Memory B cell (primary cell): Measurements from ENCODE around the gene OASL.
"Not testable (repeated sequence)": the region's sequence is repeated elsewhere in the genome, so short reads cannot be mapped to it uniquely, and the experiment has no call there.

Experiments used
- ATAC-seq: fragments of 150-1000 bp; cut with Tn5 transposase; 2 replicates; pipeline ENCODE4 v1.10.0; 2021; ENCODE audit warnings: low read depth, mild to moderate bottlenecking, moderate library complexity
- DNase-seq, 2 donors: peaks; one replicate each; pipeline ENCODE4 v3.0.0; 2022; ENCODE audit warnings: low spot score in 2 of 2
- H3K27ac Mint-ChIP-seq: one replicate; pipeline ENCODE4 v1.8.0; 2022; ENCODE audit warnings: mild to moderate bottlenecking, moderate library complexity, mixed read lengths
- H3K27me3 Mint-ChIP-seq: one replicate; pipeline ENCODE4 v1.8.0; 2022; ENCODE audit warnings: mixed read lengths
- H3K36me3 Mint-ChIP-seq: one replicate; pipeline ENCODE4 v1.8.0; 2022; ENCODE audit warnings: mild to moderate bottlenecking, mixed read lengths
- H3K4me1 Mint-ChIP-seq: one replicate; pipeline ENCODE4 v1.8.0; 2022; ENCODE audit warnings: mixed read lengths
- H3K4me3 Mint-ChIP-seq: one replicate; pipeline ENCODE4 v1.8.0; 2022; ENCODE audit warnings: mild to moderate bottlenecking, moderate library complexity, mixed read lengths
- H3K9me3 Mint-ChIP-seq: one replicate; pipeline ENCODE4 v1.8.0; 2022; ENCODE audit warnings: mixed read lengths

OASL gene, protein sequence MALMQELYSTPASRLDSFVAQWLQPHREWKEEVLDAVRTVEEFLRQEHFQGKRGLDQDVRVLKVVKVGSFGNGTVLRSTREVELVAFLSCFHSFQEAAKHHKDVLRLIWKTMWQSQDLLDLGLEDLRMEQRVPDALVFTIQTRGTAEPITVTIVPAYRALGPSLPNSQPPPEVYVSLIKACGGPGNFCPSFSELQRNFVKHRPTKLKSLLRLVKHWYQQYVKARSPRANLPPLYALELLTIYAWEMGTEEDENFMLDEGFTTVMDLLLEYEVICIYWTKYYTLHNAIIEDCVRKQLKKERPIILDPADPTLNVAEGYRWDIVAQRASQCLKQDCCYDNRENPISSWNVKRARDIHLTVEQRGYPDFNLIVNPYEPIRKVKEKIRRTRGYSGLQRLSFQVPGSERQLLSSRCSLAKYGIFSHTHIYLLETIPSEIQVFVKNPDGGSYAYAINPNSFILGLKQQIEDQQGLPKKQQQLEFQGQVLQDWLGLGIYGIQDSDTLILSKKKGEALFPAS

GRCh38 chr12:121038861-121039668, at the start of gene OASL:
Gene OASL, minus strand, starts transcription at chr12:121039246. Its CDS starts 275 bp downstream, at chr12:121038971.
- Mint-ChIP-seq H3K4me3 (peak within 1 kb of the TSS; percentile 92), H3K4me1 (peaks cover 16% of the 10 kb centered on the region), H3K27me3 (peaks cover 30% of the 10 kb centered on the region), H3K36me3 (no peaks in the 10 kb centered on the region), H3K9me3 (no peaks in the 10 kb centered on the region), H3K27ac (peak within 1 kb of the TSS; percentile 35)
- peak; percentile 23 to 46 for DNase-seq
- peak; percentile 79 for ATAC-seq

GRCh38 chr12:121088195-121088585, 49.1 kb upstream of the OASL start:
- Mint-ChIP-seq H3K36me3 (no peaks in the 10 kb centered on the region), H3K4me1 (peaks cover 10% of the 10 kb centered on the region), H3K27ac (no peak overlapping the region), H3K27me3 (no peaks in the 10 kb centered on the region), H3K4me3 (no peak overlapping the region), H3K9me3 (no peaks in the 10 kb centered on the region)
- DNase-seq: no peak
- no peak for ATAC-seq

GRCh38 chr12:121087467-121088194, 48.6 kb upstream of the OASL start:
- ATAC-seq (no peak), DNase-seq (no peak)
- no peaks in the 10 kb centered on the region for H3K9me3 Mint-ChIP-seq
- no peaks in the 10 kb centered on the region for H3K36me3 Mint-ChIP-seq
- H3K4me1 Mint-ChIP-seq: peaks cover 10% of the 10 kb centered on the region
- H3K4me3 Mint-ChIP-seq: no peak overlapping the region
- no peak overlapping the region for H3K27ac Mint-ChIP-seq
- H3K27me3 Mint-ChIP-seq: no peaks in the 10 kb centered on the region

DNA sequence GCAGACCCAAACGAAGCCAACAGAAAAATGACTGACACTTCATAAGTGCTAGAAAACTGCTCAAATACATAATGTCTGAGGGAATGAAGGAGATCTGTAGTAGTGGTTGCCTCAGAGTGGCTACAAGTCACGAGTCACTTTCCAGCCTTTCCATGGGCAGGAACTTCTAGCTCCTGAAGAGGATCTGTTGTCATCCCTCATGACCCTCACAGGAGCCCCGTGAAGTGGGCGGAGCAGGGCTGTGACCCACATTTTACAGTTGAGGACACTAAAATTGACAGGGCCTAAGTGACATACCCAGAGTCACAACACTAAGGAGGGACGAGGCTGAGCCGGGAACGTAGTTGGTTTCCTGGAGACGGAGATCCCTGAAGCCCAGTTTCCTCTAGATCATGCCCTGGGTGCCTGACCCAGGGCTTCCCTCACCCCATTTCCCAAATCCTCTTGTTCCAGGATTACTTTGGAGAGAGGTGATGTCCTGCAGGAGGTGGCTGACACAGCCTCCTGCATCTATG, 47.8 kb upstream of the OASL start:
- H3K4me1 Mint-ChIP-seq: peaks cover 7% of the 10 kb centered on the region
- H3K4me3 Mint-ChIP-seq: no peak overlapping the region
- no peaks in the 10 kb centered on the region for H3K27me3 Mint-ChIP-seq
- no peaks in the 10 kb centered on the region for H3K9me3 Mint-ChIP-seq
- ATAC-seq: no peak
- no peaks in the 10 kb centered on the region for H3K36me3 Mint-ChIP-seq
- no peak overlapping the region for H3K27ac Mint-ChIP-seq
- no peak for DNase-seq

- Mint-ChIP-seq H3K27me3 (no peaks in the 10 kb centered on the region), H3K9me3 (no peaks in the 10 kb centered on the region), H3K36me3 (no peaks in the 10 kb centered on the region), H3K27ac (no peak overlapping the region), H3K4me3 (no peak overlapping the region), H3K4me1 (peaks cover 7% of the 10 kb centered on the region)
- DNase-seq: no peak
- no peak for ATAC-seq
Measured at GRCh38 chr12:121085506-121086353, 46.7 kb upstream of the OASL start.

DNA sequence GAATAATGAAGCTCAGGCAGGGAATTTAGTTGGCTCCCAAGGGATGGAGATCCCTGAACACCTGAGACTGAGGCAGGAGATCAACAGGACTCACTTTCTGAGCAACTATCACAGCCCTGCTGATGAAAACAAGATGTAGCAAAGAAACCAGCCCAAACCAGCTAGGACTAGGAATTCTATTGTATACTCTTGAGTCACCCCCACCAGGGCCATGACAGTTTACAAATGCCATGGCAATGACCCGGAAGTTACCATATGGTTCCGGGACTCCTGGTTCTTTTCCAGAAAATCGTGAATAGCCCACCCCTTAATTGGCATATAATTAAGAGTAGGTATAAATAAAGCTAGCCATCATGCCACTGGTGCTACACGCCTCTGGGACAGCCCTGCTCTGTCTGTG, 46.0 kb upstream of the OASL start:
- Mint-ChIP-seq H3K4me3 (no peak overlapping the region), H3K27me3 (no peaks in the 10 kb centered on the region), H3K4me1 (peaks cover 7% of the 10 kb centered on the region), H3K27ac (no peak overlapping the region), H3K9me3 (no peaks in the 10 kb centered on the region), H3K36me3 (no peaks in the 10 kb centered on the region)
- DNase-seq: no peak
- no peak for ATAC-seq

GRCh38 chr12:121084229-121084628, 45.2 kb upstream of the OASL start:
- Mint-ChIP-seq H3K27ac (no peak overlapping the region), H3K36me3 (no peaks in the 10 kb centered on the region), H3K4me3 (no peak overlapping the region), H3K9me3 (no peaks in the 10 kb centered on the region), H3K27me3 (no peaks in the 10 kb centered on the region), H3K4me1 (peaks cover 7% of the 10 kb centered on the region)
- DNase-seq (no peak), ATAC-seq (no peak)

- Mint-ChIP-seq H3K4me3 (no peak overlapping the region), H3K27me3 (no peaks in the 10 kb centered on the region), H3K9me3 (no peaks in the 10 kb centered on the region), H3K36me3 (no peaks in the 10 kb centered on the region), H3K4me1 (no peaks in the 10 kb centered on the region), H3K27ac (no peak overlapping the region)
- ATAC-seq (no peak), DNase-seq (no peak)
Measured at GRCh38 chr12:121080909-121081308, 41.9 kb upstream of the OASL start.

- no peaks in the 10 kb centered on the region for H3K36me3 Mint-ChIP-seq
- no peaks in the 10 kb centered on the region for H3K27me3 Mint-ChIP-seq
- no peak overlapping the region for H3K4me3 Mint-ChIP-seq
- no peaks in the 10 kb centered on the region for H3K4me1 Mint-ChIP-seq
- ATAC-seq (no peak), DNase-seq (no peak)
- no peak overlapping the region for H3K27ac Mint-ChIP-seq
- H3K9me3 Mint-ChIP-seq: peaks cover under 1% of the 10 kb centered on the region
Measured at GRCh38 chr12:121079736-121080272, 40.8 kb upstream of the OASL start.

DNA sequence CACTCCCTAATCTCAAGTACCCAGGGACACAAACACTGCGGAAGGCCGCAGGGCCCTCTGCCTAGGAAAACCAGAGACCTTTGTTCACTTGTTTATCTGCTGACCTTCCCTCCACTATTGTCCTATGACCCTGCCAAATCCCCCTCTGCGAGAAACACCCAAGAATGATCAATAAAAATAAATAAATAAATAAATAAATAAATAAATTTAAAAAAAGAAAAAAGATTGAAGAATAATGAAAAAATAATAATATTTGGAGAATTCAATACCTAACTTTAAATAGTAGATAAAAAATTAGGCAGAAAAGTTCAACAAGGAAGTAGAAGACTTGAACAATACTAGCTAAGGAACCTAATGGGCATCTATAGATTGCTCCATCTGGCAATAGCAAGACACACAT, 38.4 kb upstream of the OASL start:
- H3K27ac Mint-ChIP-seq, H3K9me3 Mint-ChIP-seq, ATAC-seq, H3K4me3 Mint-ChIP-seq, H3K36me3 Mint-ChIP-seq, H3K4me1 Mint-ChIP-seq, DNase-seq, H3K27me3 Mint-ChIP-seq: not testable (repeated sequence)

- not testable (repeated sequence) for DNase-seq, ATAC-seq, H3K9me3 Mint-ChIP-seq, H3K27ac Mint-ChIP-seq, H3K4me1 Mint-ChIP-seq, H3K27me3 Mint-ChIP-seq, H3K4me3 Mint-ChIP-seq, H3K36me3 Mint-ChIP-seq
Measured at GRCh38 chr12:121075911-121076310, 36.9 kb upstream of the OASL start.

DNA sequence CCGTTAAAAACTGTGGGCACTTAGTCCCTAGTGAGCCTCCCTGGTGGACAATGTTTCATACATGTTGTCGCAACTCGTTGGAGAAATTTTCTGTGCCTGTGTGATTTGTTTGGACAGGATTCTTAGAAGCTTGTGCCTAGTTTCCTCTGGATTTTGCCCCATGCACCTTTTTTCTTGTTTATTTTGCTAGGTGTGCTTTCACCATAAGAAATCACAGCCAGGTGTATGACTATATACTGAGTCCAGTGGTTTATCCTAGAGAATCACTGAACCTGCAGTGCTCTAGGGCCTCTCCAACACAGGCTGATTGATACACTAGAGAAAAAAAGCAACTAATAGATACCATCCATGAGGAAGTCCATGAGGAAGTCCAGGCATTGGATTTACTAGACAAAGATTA, 33.1 kb upstream of the OASL start:
- H3K27me3 Mint-ChIP-seq: peaks cover 4% of the 10 kb centered on the region
- no peak overlapping the region for H3K27ac Mint-ChIP-seq
- no peak for DNase-seq
- H3K9me3 Mint-ChIP-seq: peaks cover 10% of the 10 kb centered on the region
- no peak overlapping the region for H3K4me3 Mint-ChIP-seq
- no peaks in the 10 kb centered on the region for H3K4me1 Mint-ChIP-seq
- H3K36me3 Mint-ChIP-seq: peaks cover 5% of the 10 kb centered on the region
- ATAC-seq: no peak

DNA sequence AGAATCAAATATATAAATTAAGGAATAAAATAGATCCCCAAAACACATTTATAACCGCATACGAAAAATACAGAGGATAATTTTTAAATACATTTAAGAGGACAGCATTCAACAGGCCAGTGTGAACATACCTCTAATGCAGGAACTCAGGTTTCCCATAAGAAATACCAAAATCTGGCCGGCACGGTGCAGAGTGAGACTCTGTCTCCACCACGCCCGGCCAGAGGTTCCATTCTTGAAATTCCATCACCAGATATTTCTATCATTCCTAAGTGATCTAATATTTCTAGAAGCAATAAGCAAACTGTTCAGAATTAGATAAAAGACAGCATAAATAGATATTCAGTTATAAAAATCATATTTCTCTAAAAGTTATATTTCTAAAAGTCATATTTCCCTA, 30.2 kb upstream of the OASL start:
- Mint-ChIP-seq H3K4me1 (no peaks in the 10 kb centered on the region), H3K4me3 (no peak overlapping the region), H3K36me3 (peaks cover 5% of the 10 kb centered on the region), H3K27me3 (peaks cover 4% of the 10 kb centered on the region), H3K27ac (no peak overlapping the region), H3K9me3 (peaks cover 8% of the 10 kb centered on the region)
- ATAC-seq (no peak), DNase-seq (no peak)
